Measurements from ENCODE around the gene EFCAB6.

- no peak for TF ChIP-seq CTCF (IDR thresholded peaks at IDR 0.05)
- no peak for TF ChIP-seq POLR2A (IDR thresholded peaks at IDR 0.05)
Measured at GRCh38 chr22:43850529-43850928, 38.4 kb upstream of the EFCAB6 start.

All from Peyer's patch (tissue), 4 donors.